Measurements from ENCODE around the gene GNB2.

Gene GNB2

GRCh38 chr7:100680576-100681271 is 7.2 kb downstream of the GNB2 start:
- no peak for DNase-seq (ENCODE audit: low read depth in 2 of 2)

- DNase-seq (ENCODE audit: low read depth in 2 of 2): no peak
Measured at GRCh38 chr7:100681491-100682227, 8.1 kb downstream of the GNB2 start.

DNA sequence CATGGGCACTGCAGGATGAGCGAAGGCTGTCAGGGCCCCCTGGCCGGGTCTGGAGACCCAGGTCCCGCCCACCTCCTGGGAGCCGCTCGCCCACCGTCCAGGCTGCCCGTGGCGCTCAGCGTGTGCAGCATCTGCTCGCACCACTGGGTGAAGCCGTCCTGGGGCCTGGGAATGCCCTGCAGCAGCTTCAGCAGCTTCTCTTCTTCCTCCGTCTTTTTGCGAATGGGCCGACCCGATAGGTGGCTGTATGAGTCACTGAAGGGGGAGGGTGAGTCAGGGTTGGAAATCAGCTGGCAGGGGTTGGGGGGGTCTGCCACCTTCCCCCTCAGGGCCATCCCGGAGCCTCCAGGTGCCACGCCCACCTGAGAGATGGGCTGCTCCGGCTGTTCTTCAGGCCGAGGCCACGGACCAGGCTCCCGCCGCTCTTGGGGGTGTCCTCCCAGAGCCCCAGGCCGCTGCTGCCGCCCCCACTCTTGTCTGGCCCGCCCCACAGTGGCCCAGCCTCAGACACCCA is 8.7 kb downstream of the GNB2 start:
- DNase-seq (ENCODE audit: low read depth in 2 of 2): no peak

GRCh38 chr7:100682991-100683658 is 9.6 kb downstream of the GNB2 start:
- DNase-seq (ENCODE audit: low read depth in 2 of 2): no peak

DNA sequence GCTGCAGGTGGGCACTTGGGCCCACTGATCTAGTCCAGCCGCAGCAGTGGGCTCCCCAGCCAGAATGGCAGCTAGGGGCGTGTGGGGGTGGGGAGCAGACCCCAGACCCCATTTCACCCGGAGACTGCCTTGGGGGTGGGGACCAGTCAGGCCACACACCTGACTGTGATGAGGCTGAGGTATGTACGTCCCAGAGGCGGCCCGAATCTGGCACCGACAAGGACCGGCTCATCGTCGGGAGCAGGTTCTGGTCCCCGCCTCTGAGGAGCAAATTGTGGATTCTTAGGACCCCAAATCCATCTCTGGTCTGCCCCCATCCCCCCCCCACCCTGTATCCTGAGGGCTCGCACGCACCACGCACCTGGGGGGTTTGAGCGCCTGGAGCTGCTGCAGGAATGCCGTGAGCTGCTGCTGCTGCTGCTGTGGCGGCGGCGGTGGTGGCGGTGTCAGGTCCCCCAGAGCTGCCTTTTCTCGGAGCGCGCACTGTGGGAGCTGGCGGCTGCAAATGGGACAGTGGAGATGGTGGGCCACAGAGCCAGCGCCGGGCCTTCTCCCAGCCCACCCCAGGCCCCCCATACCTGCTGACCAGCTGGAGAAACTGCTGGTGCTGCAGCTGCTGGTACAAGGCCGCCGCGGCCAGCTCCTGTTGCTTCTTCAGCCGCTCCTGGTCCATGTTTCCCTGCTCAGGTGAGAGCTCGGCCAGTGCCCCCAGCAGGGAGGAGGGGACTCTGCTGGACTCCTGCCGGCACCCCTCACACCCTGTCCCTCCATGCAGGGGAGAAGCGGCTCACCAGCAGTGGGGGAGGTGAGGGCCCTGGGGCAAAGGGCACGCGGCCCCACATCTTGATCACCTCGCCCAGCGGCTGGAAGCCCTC is 10.4 kb downstream of the GNB2 start:
- no peak for DNase-seq (ENCODE audit: low read depth in 2 of 2)

GRCh38 chr7:100684534-100685042 is 11.0 kb downstream of the GNB2 start:
- DNase-seq (ENCODE audit: low read depth in 2 of 2): no peak

GRCh38 chr7:100685049-100685605 is 11.6 kb downstream of the GNB2 start:
- DNase-seq (ENCODE audit: low read depth in 2 of 2): no peak

- DNase-seq (ENCODE audit: low read depth in 2 of 2): no peak
Measured at GRCh38 chr7:100685631-100686145, 12.1 kb downstream of the GNB2 start.

DNA sequence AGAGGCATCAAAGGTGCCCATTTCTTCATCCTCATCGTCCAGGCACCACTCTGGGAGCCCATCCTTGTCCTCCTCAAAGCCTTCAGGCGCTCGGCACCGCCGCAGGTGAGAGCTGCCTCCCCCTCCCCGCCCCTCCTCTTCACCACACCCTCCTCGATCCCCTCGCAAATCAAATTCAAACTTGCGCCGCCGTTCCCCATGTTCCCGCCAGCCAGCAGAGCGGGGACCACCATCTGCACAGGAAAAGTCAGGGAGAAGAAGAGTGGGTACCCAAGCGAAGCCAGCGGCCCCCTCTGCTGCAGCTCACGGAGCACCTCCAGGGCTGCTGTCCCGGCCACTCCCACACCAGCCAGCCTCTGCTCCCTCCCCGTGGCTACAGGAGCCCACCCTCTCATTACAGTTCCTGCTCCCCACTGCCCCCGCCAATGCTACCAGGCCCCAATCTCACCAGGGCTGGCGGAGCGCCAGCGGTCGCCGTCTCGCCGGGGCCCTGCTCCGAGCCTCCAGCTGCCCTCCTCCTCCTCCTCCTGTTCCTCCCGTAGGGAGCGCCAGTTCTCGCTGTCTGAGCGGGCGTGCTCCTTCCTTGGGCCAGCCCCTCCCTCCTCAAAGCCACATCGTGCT is 12.8 kb downstream of the GNB2 start:
- DNase-seq (ENCODE audit: low read depth in 2 of 2): no peak

DNA sequence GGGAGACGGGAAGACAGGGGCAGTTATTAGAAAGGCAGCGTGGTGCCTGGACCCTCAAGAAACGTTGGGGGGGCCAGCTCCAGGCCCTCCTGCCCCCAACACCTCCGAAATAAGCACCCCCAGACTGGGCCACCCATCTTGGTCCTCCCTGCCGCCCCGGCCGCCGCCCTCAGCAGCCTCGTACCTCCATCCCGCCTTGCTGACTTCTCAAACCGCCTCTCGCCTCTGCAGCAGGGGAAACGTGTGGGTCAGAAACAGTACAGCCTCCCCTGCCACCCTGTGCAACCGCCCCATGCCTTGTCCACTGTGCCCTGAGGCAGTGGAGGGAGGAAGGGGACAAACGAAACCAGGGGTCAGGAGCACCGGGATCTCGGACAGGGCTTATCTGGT is 13.3 kb downstream of the GNB2 start:
- no peak for DNase-seq (ENCODE audit: low read depth in 2 of 2)

DNA sequence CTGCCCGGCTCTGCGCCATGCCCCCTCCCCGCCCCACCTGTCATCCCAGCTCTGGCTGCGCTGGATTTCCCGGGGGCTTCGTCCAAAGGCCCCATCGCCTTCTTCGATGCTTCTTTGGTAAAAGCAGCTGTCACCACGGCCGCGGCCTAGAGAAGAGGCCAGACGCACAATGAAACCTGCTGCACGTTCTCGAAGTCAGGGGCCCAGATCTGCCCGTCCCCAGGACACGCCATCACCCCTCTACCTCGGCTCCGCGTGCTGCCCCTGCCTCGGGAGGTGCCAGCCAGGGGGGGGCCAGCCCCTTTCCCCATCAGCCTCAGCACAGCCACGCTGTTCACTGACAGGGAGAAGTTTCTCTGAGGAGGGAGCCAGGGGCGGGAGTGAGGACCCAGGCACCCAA is 13.7 kb downstream of the GNB2 start:
- DNase-seq (ENCODE audit: low read depth in 2 of 2): no peak

- DNase-seq (ENCODE audit: low read depth in 2 of 2): no peak
Measured at GRCh38 chr7:100687751-100688300, 14.3 kb downstream of the GNB2 start.

GRCh38 chr7:100688326-100688860 is 14.9 kb downstream of the GNB2 start:
- DNase-seq (ENCODE audit: low read depth in 2 of 2): no peak

DNA sequence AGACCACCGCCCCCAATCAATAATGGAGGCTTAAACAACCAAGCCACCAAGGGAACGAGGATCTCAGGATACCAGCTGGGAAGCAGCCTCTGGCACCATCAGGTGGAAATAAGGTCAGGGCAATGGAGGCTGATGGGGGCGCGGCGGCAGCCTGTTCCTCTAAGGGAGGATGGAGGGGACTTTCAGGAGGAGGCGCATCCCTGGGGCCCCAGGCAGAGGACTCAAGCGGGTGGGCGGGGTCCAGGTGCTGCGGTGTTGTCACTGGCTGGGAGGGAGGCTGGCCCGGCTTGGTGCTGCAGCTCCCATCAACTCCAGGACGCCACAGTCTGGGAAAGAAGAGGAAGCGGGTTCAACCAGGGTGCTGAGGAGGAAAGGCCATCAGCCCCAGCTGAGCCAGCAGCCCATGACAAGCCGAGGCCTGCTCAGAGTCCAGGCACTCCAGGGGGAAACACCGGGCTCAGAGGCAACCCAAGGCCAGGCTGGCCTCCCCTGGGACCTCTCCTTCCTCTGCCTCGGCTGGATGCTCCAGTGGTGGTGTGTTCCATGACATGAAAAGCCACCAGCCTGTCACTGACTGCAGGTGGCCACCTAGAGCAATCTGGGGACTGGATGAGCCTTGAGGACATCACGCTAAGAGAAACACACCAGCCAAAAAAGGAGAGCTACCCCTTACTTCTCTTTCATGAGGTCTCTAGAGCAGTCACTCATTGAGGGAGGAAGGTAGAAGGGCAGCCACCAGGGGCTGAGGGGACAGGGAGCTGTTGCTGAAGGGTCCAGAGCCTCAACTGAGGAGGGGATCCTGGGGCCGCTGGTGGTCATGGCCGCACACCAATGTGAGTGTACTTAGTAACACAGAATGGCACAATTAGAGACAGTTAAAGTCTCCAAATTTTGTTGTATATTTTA is 15.9 kb downstream of the GNB2 start:
- no peak for DNase-seq (ENCODE audit: low read depth in 2 of 2)

DNA sequence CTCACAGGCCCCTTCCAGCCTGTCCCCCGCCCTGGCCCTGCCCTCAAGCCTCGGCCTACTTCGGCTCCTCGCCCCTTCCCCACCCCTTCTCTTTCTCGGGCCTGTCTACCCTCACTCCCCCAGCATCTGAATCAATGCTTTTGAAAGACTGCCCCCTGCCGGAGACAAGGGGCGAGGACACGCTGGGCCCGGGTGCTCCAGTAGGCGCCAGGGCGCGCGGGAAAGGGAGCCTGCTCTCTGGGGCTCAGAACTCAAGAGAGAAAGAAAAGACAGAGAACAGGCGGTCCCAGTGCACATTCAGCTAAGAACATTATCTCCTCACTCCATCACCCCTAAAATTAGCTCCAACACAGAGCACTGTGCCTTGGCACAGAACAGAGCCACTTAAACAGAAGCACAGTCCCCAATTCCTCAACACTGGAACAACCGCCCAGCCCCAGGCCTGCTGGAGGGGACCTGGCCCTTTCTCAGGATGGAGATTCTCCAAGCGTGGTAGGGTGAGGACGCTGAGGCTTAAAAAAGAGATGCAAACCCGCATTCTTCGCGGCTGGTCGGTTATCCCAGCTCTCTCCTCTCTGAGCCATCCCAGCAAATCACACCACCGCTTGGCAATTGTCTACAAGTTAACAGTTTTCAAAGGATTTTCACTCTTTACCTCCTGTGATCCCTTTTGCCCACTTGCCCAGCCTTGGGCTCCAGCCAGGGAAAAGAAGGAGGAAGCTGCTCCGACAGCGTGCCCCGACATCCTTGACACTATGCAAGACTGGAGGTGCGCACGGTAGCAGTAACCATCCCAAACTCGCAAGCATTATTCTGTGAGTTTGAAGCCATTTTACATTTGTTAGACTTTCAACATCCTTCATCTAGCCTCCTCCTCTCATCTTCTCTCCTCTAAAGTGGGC is 18.4 kb downstream of the GNB2 start:
- peak; percentile 65 to 79 for DNase-seq (ENCODE audit: low read depth in 2 of 2)

GRCh38 chr7:100692578-100692961 is 19.0 kb downstream of the GNB2 start:
- DNase-seq (ENCODE audit: low read depth in 2 of 2): no peak

- no peak for DNase-seq (ENCODE audit: low read depth in 2 of 2)
Measured at GRCh38 chr7:100693312-100694097, 20.0 kb downstream of the GNB2 start.

Data from stimulated activated CD4-positive, alpha-beta T cell treated with anti-CD3 and anti-CD28 coated beads, Interleukin-12 subunit alpha, Interleukin-12 subunit beta, amount 100 ng/mL, for 24 hours (primary cell).